ENCODE results near the gene UBALD1. TPM values are rescaled to one million over a fixed set of nuclear protein-coding genes. Genes with fewer than 3 reads are reported as not detected.

UBALD1 gene
- total RNA-seq, 2 donors from 2014 or later, result 46.8 to 49.6 TPM

GRCh38 chr16:4572715-4573114 lies 42.0 kb downstream of the UBALD1 start:
- H3K4me3 ChIP-seq (ENCODE audit: low read length), result no peak overlapping the region
- no peaks in the 10 kb centered on the region for H3K27me3 Mint-ChIP-seq (ENCODE audit: insufficient read depth)
- H3K9me3 Mint-ChIP-seq, result no peaks in the 10 kb centered on the region
- H3K36me3 Mint-ChIP-seq (ENCODE audit: low read depth), result no peaks in the 10 kb centered on the region
- no peaks in the 10 kb centered on the region for H3K9me3 ChIP-seq (ENCODE audit: control insufficient read depth, low read length)
- no peaks in the 10 kb centered on the region for H3K27me3 ChIP-seq (ENCODE audit: control insufficient read depth, insufficient read depth, low read length, poor library complexity, severe bottlenecking)
- H3K27ac Mint-ChIP-seq, result no peak overlapping the region
- no peak for TF ChIP-seq CTCF (conservative IDR thresholded peaks at IDR 0.05)
- no peak overlapping the region for H3K9ac ChIP-seq (ENCODE audit: extremely low read depth, low read length, poor library complexity, severe bottlenecking)
- WGBS, 2 experiments (ENCODE audit: insufficient coverage in 1 of 2, insufficient read length in 1 of 2), result 69 to 75% methylated on average over 4 of the region's 4 CpGs
- no peaks in the 10 kb centered on the region for H3K4me1 ChIP-seq (ENCODE audit: control insufficient read depth, insufficient read depth, low read length)
- H3K27ac ChIP-seq (ENCODE audit: low read depth, low read length), result no peak overlapping the region
- no peak overlapping the region for H3K4me3 Mint-ChIP-seq
- no peaks in the 10 kb centered on the region for H3K4me1 Mint-ChIP-seq
- no peaks in the 10 kb centered on the region for H3K36me3 ChIP-seq (ENCODE audit: control insufficient read depth, insufficient read depth, low read length)
- DNase-seq, result no peak

DNA sequence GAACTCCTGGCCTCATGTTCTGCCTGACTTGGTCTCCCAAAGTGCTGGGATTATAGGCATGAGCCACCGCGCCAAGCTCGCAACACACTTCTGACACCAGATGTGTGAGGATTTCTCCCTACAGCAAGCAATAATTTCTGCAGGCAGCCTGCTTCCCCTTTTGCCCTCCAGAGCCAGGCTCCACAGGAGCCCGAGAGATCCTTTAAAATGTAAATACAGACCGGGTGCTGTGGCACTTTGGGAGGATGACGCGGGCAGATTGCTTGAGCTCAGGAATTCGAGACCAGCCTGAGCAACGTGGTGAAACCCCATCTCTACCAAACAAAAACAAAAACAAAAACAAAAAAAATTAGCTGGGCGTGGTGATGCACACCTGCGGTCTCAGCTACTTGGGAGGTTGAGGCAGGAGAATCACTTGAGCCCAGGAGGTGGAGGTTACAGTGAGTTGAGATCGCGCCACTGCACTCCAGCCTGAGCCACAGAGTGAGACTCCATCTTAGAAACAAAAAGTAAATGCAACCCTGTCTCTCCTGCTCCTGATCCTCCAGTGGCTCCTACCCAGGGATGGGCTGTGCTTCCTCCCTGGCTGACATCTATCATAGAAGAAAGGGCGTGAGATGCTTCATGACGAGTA lies 43.9 kb downstream of the UBALD1 start:
- peak; percentile 90 for DNase-seq
- peak overlapping the region; percentile 89 for H3K27ac Mint-ChIP-seq
- TF ChIP-seq CTCF (conservative IDR thresholded peaks at IDR 0.05), result no peak

GRCh38 chr16:4570086-4570485 lies 44.6 kb downstream of the UBALD1 start:
- Histone ChIP-seq H3K9me3 (ENCODE audit: control insufficient read depth, low read length) (no peaks in the 10 kb centered on the region), H3K36me3 (ENCODE audit: control insufficient read depth, insufficient read depth, low read length) (no peaks in the 10 kb centered on the region), H3K27me3 (ENCODE audit: control insufficient read depth, insufficient read depth, low read length, poor library complexity, severe bottlenecking) (no peaks in the 10 kb centered on the region), H3K27ac (ENCODE audit: low read depth, low read length) (no peak overlapping the region), H3K4me1 (ENCODE audit: control insufficient read depth, insufficient read depth, low read length) (no peaks in the 10 kb centered on the region), H3K4me3 (ENCODE audit: low read length) (no peak overlapping the region), H3K9ac (ENCODE audit: extremely low read depth, low read length, poor library complexity, severe bottlenecking) (no peak overlapping the region)
- 79 to 91% methylated on average over 4 to 6 of the region's 6 CpGs for WGBS, 2 experiments (ENCODE audit: insufficient coverage in 1 of 2, insufficient read length in 1 of 2)
- Mint-ChIP-seq H3K27ac (peak overlapping the region; percentile 67), H3K4me1 (no peaks in the 10 kb centered on the region), H3K4me3 (no peak overlapping the region), H3K27me3 (ENCODE audit: insufficient read depth) (no peaks in the 10 kb centered on the region), H3K9me3 (no peaks in the 10 kb centered on the region), H3K36me3 (ENCODE audit: low read depth) (no peaks in the 10 kb centered on the region)
- DNase-seq, result no peak
- TF ChIP-seq CTCF (conservative IDR thresholded peaks at IDR 0.05), result no peak

More for the DNA sequence above, 43.9 kb downstream of the UBALD1 start:
- Histone ChIP-seq H3K9me3 (ENCODE audit: control insufficient read depth, low read length) (no peaks in the 10 kb centered on the region), H3K27ac (ENCODE audit: low read depth, low read length) (no peak overlapping the region), H3K4me1 (ENCODE audit: control insufficient read depth, insufficient read depth, low read length) (no peaks in the 10 kb centered on the region), H3K27me3 (ENCODE audit: control insufficient read depth, insufficient read depth, low read length, poor library complexity, severe bottlenecking) (no peaks in the 10 kb centered on the region), H3K36me3 (ENCODE audit: control insufficient read depth, insufficient read depth, low read length) (no peaks in the 10 kb centered on the region), H3K9ac (ENCODE audit: extremely low read depth, low read length, poor library complexity, severe bottlenecking) (no peak overlapping the region), H3K4me3 (ENCODE audit: low read length) (no peak overlapping the region)
- Mint-ChIP-seq H3K36me3 (ENCODE audit: low read depth) (no peaks in the 10 kb centered on the region), H3K4me1 (no peaks in the 10 kb centered on the region), H3K27me3 (ENCODE audit: insufficient read depth) (no peaks in the 10 kb centered on the region), H3K4me3 (no peak overlapping the region), H3K9me3 (no peaks in the 10 kb centered on the region)
- WGBS, 2 experiments (ENCODE audit: insufficient coverage in 1 of 2, insufficient read length in 1 of 2), result 54 to 55% methylated on average over 8 to 15 of the region's 15 CpGs

Data from endodermal cell (in vitro differentiated cells).